H1 (cell line): ENCODE measurements around the gene PRKACA. TPM values are rescaled to one million over a fixed set of nuclear protein-coding genes. Genes with fewer than 3 reads are reported as not detected.

Experiments used
- CTCF ChIA-PET: fragments of 300-600 bp; sonication (Branson Sonifier 250); formaldehyde crosslinking; loops from one replicate; lab custom pipeline; 2021; ENCODE audit not compliant: partially characterized antibody; lab: Charles Lee
- POLR2A ChIA-PET: fragments of 300-600 bp; sonication (Branson Sonifier 250); formaldehyde crosslinking; loops from one replicate; lab custom pipeline; 2021; ENCODE audit warnings: inconsistent platforms; ENCODE audit not compliant: partially characterized antibody; lab: Charles Lee
- DNase-seq, 2 experiments: peaks; one replicate each; pipeline versions ENCODE4 v3.0.0 to v3.0.0-alpha.2; 2010 to 2022; ENCODE audit warnings: low spot score in 2 of 2, low read depth in 1 of 2, mixed read lengths in 1 of 2
- FAIRE-seq: peaks from 2 replicates; lab custom pipeline; 2011; peaks lifted over from hg19 to GRCh38; lab: Jason Lieb, UNC
- H2AFZ ChIP-seq: 2 replicates; pipeline ENCODE4 v1.8.1; 2012; ENCODE audit warnings: low read length, inconsistent platforms
- H2AK5ac ChIP-seq: 2 replicates; pipeline ENCODE4 v1.6.1; 2013; ENCODE audit warnings: low read depth, low read length
- H2BK120ac ChIP-seq: replicated peaks from 2 replicates; pipeline ENCODE3; 2013; ENCODE audit warnings: low read depth, low read length, inconsistent platforms
- H2BK12ac ChIP-seq: 2 replicates; pipeline ENCODE4 v1.6.1; 2013; ENCODE audit warnings: low read depth, low read length
- H2BK15ac ChIP-seq: 2 replicates; pipeline ENCODE4 v1.6.1; 2013; ENCODE audit warnings: low read length
- H2BK20ac ChIP-seq: 2 replicates; pipeline ENCODE4 v1.6.1; 2013; ENCODE audit warnings: low read length
- H2BK5ac ChIP-seq: 2 replicates; pipeline ENCODE4 v1.6.1; 2013; ENCODE audit warnings: low read depth, low read length
- H3K14ac ChIP-seq: 2 replicates; pipeline ENCODE4 v1.6.1; 2013; ENCODE audit warnings: inconsistent platforms; ENCODE audit not compliant: insufficient read length
- H3K18ac ChIP-seq: 2 replicates; pipeline ENCODE4 v1.6.1; 2013; ENCODE audit warnings: low read length; ENCODE audit errors: extremely low read depth
- H3K23ac ChIP-seq: 2 replicates; pipeline ENCODE4 v1.6.1; 2013; ENCODE audit warnings: inconsistent platforms; ENCODE audit not compliant: insufficient read length
- H3K23me2 ChIP-seq: 2 replicates; pipeline ENCODE4 v1.6.1; 2013; ENCODE audit warnings: low read depth, low read length
- H3K27ac ChIP-seq: 2 replicates; pipeline ENCODE4 v1.6.1; 2011; ENCODE audit warnings: low read depth, low read length, inconsistent platforms
- H3K27me3 ChIP-seq, 4 experiments: replicated peaks in 1 of 4; 1 replicate in 1 of 4; 2 replicates in 3 of 4; pipeline versions ENCODE4 v1.6.1 to v1.8.1; 2011 to 2013; ENCODE audit warnings: low read length in 3 of 4, mild to moderate bottlenecking in 3 of 4, inconsistent platforms in 2 of 4, mixed read lengths in 2 of 4, moderate library complexity in 1 of 4; ENCODE audit not compliant: control insufficient read depth in 3 of 4, insufficient read depth in 3 of 4; ENCODE audit errors: extremely low read depth in 1 of 4
- H3K36me3 ChIP-seq, 4 experiments: 2 replicates each; pipeline versions ENCODE4 v1.6.1 to v1.8.1; 2011 to 2013; ENCODE audit warnings: mild to moderate bottlenecking in 4 of 4, low read length in 3 of 4, moderate library complexity in 2 of 4, control low read depth in 1 of 4, inconsistent platforms in 1 of 4; ENCODE audit not compliant: insufficient read depth in 4 of 4, control insufficient read depth in 2 of 4
- H3K4ac ChIP-seq: replicated peaks from 2 replicates; pipeline ENCODE3; 2013; ENCODE audit warnings: low read length, low read depth, mixed read lengths, inconsistent platforms; ENCODE audit not compliant: insufficient read length
- H3K4me1 ChIP-seq, 4 experiments: replicated peaks in 1 of 4; 1 replicate in 1 of 4; 2 replicates in 3 of 4; pipeline versions ENCODE4 v1.6.1 to v1.8.1; 2011 to 2013; ENCODE audit warnings: low read length in 3 of 4, inconsistent platforms in 2 of 4, mixed read lengths in 1 of 4; ENCODE audit not compliant: insufficient read depth in 4 of 4, control insufficient read depth in 3 of 4
- H3K4me2 ChIP-seq, 2 experiments: 2 replicates each; pipeline versions ENCODE4 v1.6.1 to v1.8.1; 2011 to 2013; ENCODE audit warnings: low read depth in 2 of 2, low read length in 2 of 2, control low read depth in 1 of 2, inconsistent platforms in 1 of 2, mild to moderate bottlenecking in 1 of 2; ENCODE audit not compliant: insufficient read depth in 1 of 2
- H3K4me3 ChIP-seq, 4 experiments: fragments of 200-600, 300-600 bp in 1 of 4; sonication (generic), shearing (Covaris generic), sonication (Bioruptor Twin) in 1 of 4; 2 replicates each; pipeline versions ENCODE4 v1.5.1 to v1.8.1; 2011 to 2016; ENCODE audit warnings: low read length in 4 of 4, low read depth in 3 of 4, control low read depth in 2 of 4, inconsistent platforms in 2 of 4, mild to moderate bottlenecking in 2 of 4, mixed read lengths in 1 of 4, moderate library complexity in 1 of 4; ENCODE audit not compliant: insufficient read depth in 2 of 4; ENCODE audit errors: extremely low read depth in 1 of 4
- H3K56ac ChIP-seq: replicated peaks from 2 replicates; pipeline ENCODE3; 2013; ENCODE audit warnings: low read depth, mild to moderate bottlenecking, mixed read lengths, low read length, inconsistent platforms; ENCODE audit not compliant: insufficient read length
- H3K79me1 ChIP-seq: 2 replicates; pipeline ENCODE4 v1.6.1; 2013; ENCODE audit warnings: low read depth, low read length, control low read depth
- H3K79me2 ChIP-seq, 2 experiments: 2 replicates each; pipeline versions ENCODE4 v1.6.1 to v1.8.1; 2012 to 2013; ENCODE audit warnings: low read length in 2 of 2, mild to moderate bottlenecking in 2 of 2, inconsistent platforms in 1 of 2; ENCODE audit not compliant: insufficient read depth in 2 of 2, control insufficient read depth in 1 of 2
- H3K9ac ChIP-seq, 4 experiments: replicated peaks in 1 of 4; 1 replicate in 1 of 4; 2 replicates in 3 of 4; pipeline versions ENCODE4 v1.6.1 to v1.8.1; 2011 to 2013; ENCODE audit warnings: low read depth in 3 of 4, low read length in 3 of 4, control low read depth in 2 of 4, mild to moderate bottlenecking in 2 of 4, moderate library complexity in 2 of 4, inconsistent platforms in 1 of 4; ENCODE audit errors: extremely low read depth in 1 of 4
- H3K9me3 ChIP-seq, 2 experiments: 2 replicates each; pipeline versions ENCODE4 v1.6.1 to v1.8.1; 2012 to 2013; ENCODE audit warnings: mild to moderate bottlenecking in 2 of 2, moderate library complexity in 2 of 2, control low read depth in 1 of 2, inconsistent platforms in 1 of 2, low read depth in 1 of 2, low read length in 1 of 2, mixed read lengths in 1 of 2; ENCODE audit not compliant: insufficient read depth in 2 of 2
- H4K20me1 ChIP-seq, 2 experiments: replicated peaks in 1 of 2; 2 replicates each; pipeline versions ENCODE3 to v1.8.1; 2011 to 2013; ENCODE audit warnings: inconsistent platforms in 2 of 2, low read length in 2 of 2, mild to moderate bottlenecking in 1 of 2; ENCODE audit not compliant: insufficient read depth in 2 of 2, control insufficient read depth in 1 of 2
- H4K5ac ChIP-seq: 2 replicates; pipeline ENCODE4 v1.6.1; 2013; ENCODE audit warnings: low read length, low read depth, mixed read lengths, inconsistent platforms; ENCODE audit not compliant: insufficient read length
- H4K8ac ChIP-seq: 2 replicates; pipeline ENCODE4 v1.8.0; 2013; ENCODE audit warnings: mild to moderate bottlenecking, moderate library complexity, low read length, inconsistent platforms; ENCODE audit not compliant: insufficient read depth; ENCODE audit errors: extremely low read depth
- H4K91ac ChIP-seq: replicated peaks from 2 replicates; pipeline ENCODE3; 2013; ENCODE audit warnings: low read length, mixed read lengths, inconsistent platforms; ENCODE audit not compliant: insufficient read length
- ASH2L ChIP-seq: fragments of 200-600, 300-600 bp; sonication (generic); IDR thresholded peaks from one replicate; pipeline ENCODE4 v1.7.1; 2017; ENCODE audit warnings: low read length
- CHD2 ChIP-seq: IDR thresholded peaks from 2 replicates; pipeline ENCODE4 v1.6.1; 2012; ENCODE audit warnings: low read length, improper control_type of control experiment
- HDAC2 ChIP-seq, 2 experiments: fragments of 300-600 bp in 1 of 2; sonication (generic) in 1 of 2; IDR thresholded peaks; 2 replicates each; pipeline ENCODE4 v1.6.1; 2011 to 2012; ENCODE audit warnings: low read depth in 2 of 2, low read length in 2 of 2, mild to moderate bottlenecking in 2 of 2, moderate library complexity in 2 of 2, borderline replicate concordance in 1 of 2, inconsistent platforms in 1 of 2
- KDM1A ChIP-seq: fragments of 200-600, 300-600 bp; sonication (generic); IDR thresholded peaks from 2 replicates; pipeline ENCODE4 v1.7.1; 2016; ENCODE audit warnings: mild to moderate bottlenecking, low read length, borderline replicate concordance
- POLR2A ChIP-seq, 2 experiments: IDR thresholded peaks; 1 replicate in 1 of 2; 2 replicates in 1 of 2; pipeline ENCODE4 v1.6.1; 2011; ENCODE audit warnings: low read depth in 2 of 2, low read length in 2 of 2, mild to moderate bottlenecking in 2 of 2; ENCODE audit errors: control extremely low read depth in 1 of 2
- RBBP5 ChIP-seq: IDR thresholded peaks from 2 replicates; pipeline ENCODE4 v1.7.1; 2012; ENCODE audit warnings: low read depth, mild to moderate bottlenecking, inconsistent platforms, low read length, moderate library complexity, borderline replicate concordance
- SIX5 ChIP-seq: IDR thresholded peaks from 2 replicates; pipeline ENCODE4 v1.6.1; 2011; ENCODE audit warnings: mild to moderate bottlenecking, low read depth, low read length
- SP2 ChIP-seq: IDR thresholded peaks from 2 replicates; pipeline ENCODE4 v1.6.1; 2012; ENCODE audit warnings: mild to moderate bottlenecking, low read length, inconsistent platforms
- TBP ChIP-seq: IDR thresholded peaks from 2 replicates; pipeline ENCODE4 v1.6.1; 2011; ENCODE audit warnings: low read depth, low read length, improper control_type of control experiment
- USF2 ChIP-seq: IDR thresholded peaks from 2 replicates; pipeline ENCODE4 v1.6.1; 2011; ENCODE audit warnings: low read length, improper control_type of control experiment
- WGBS, 2 experiments: shearing (Covaris generic) in 1 of 2; methylation state at CpG; one replicate each; pipeline versions ENCODE4 v1.1.6 to v1.1.7; 2013 to 2015; ENCODE audit warnings: low lambda C conversion rate in 2 of 2, mixed read lengths in 2 of 2, inconsistent platforms in 1 of 2, low coverage in 1 of 2, missing lambda C conversion rate in 1 of 2; ENCODE audit not compliant: insufficient replicate concordance in 2 of 2, insufficient coverage in 1 of 2, insufficient read length in 1 of 2; ENCODE audit errors: extremely low coverage in 1 of 2, missing lambda C conversion rate in 1 of 2; 5-methylcytosine and 5-hydroxymethylcytosine counted together
- polyA plus RNA-seq, 7 experiments: library from polyadenylated mRNA; depleted of rRNA in 3 of 7; stranded (reverse) in 5 of 7; unstranded in 2 of 7; fragments of >200 nt in 5 of 7; fragments of 200-250 nt in 2 of 7; gene quantifications; 1 replicate in 5 of 7; 2 replicates in 1 of 7; 4 replicates in 1 of 7; pipeline versions ENCODE4 v1.2.1 to v1.2.3, GENCODE V29; 2011 to 2013; ENCODE audit warnings: missing spikeins in 2 of 7, mixed read lengths in 2 of 7
- total RNA-seq: library from RNA; stranded (reverse); fragmentation: NEBNext Ultra II Directional; extraction: Animal tissue kit (Norgen Biotek cat#: 25700); gene quantifications from 2 replicates; pipeline ENCODE4 v1.2.1, GENCODE V29; 2021

The PRKACA gene
- total and polyA plus RNA-seq, 2 of the 8 experiments (the other 6 are each of a cell fraction or from before 2014, with no cell fraction given) = 14.2 to 48.2 TPM

DNA sequence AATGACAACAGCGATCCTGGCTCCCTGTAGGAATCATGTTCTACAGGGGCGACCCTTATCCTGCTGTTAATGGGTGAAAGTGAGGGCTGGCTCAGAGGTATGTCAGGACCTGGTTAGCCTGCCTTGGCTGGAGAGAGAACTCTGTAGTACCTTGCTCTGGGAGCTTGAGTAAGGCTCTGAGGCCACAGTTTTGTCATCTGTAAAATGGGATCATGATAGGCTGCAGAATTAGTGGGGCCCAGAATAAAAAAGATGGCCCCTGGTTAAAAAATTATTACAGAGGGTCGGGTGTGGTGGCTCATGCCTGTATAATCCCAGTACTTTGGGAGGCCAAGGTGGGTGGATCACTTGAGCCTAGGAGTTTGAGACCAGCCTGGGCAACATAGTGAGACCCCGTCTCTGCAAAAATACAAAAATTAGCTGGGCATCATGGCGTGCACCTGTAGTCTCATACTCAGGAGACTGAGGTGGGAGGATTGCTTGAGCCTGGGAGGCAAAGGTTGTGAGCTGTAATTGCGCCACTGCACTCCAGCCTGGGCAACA, 16.5 kb downstream of the PRKACA start:
- H3K79me1 ChIP-seq = no peaks in the 10 kb centered on the region
- TF ChIP-seq HDAC2 (IDR thresholded peaks at IDR 0.05; ENCODE audit: borderline replicate concordance in 1 of 2, low read depth in 2 of 2, low read length in 2 of 2) = no peak
- no peak for TF ChIP-seq USF2
- TF ChIP-seq TBP = no peak
- TF ChIP-seq SIX5 = no peak
- no peak for TF ChIP-seq CHD2
- no peak for TF ChIP-seq SP2
- no peak for TF ChIP-seq RBBP5
- no peak for TF ChIP-seq KDM1A
- TF ChIP-seq ASH2L = no peak
- no peak for TF ChIP-seq POLR2A (IDR thresholded peaks at IDR 0.05; ENCODE audit: control extremely low read depth in 1 of 2, low read depth in 2 of 2, low read length in 2 of 2)
- H3K23me2 ChIP-seq = no peaks in the 10 kb centered on the region
- H3K4ac ChIP-seq = no peak overlapping the region
- no peak overlapping the region for H2BK15ac ChIP-seq
- no peak overlapping the region for H3K23ac ChIP-seq
- H2BK120ac ChIP-seq = no peak overlapping the region
- no peak overlapping the region for H3K14ac ChIP-seq
- H3K4me1 ChIP-seq = no peaks in the 10 kb centered on the region
- H2BK12ac ChIP-seq = no peak overlapping the region
- WGBS, 2 experiments = 84% methylated on average over 6 of the region's 6 CpGs; no CpG with 5 or more reads in 1 of the 2 experiments
- DNase-seq = no peak
- H3K9me3 ChIP-seq = no peaks in the 10 kb centered on the region
- no peak overlapping the region for H3K56ac ChIP-seq
- no peak overlapping the region for H4K5ac ChIP-seq
- peaks cover 0 to 8% of the 10 kb centered on the region in 2 experiments for H4K20me1 ChIP-seq
- no peak overlapping the region for H3K18ac ChIP-seq
- no peak for FAIRE-seq
- H2AK5ac ChIP-seq = no peak overlapping the region
- H3K36me3 ChIP-seq = no peaks in the 10 kb centered on the region
- ChIA-PET POLR2A (interaction anchor here (1.5 kb wide), 1 partner anchor 10 kb away, joined by 6 read pairs; a partner anchor contains a TSS), CTCF (interaction anchor here (0.6 to 5.3 kb wide), 4 partner anchors 9 to 371 kb away, joined by 3 to 40 read pairs (median 5); a partner anchor contains a TSS)
- no peaks in the 10 kb centered on the region for H3K79me2 ChIP-seq
- H2BK20ac ChIP-seq = no peak overlapping the region
- no peak overlapping the region for H2BK5ac ChIP-seq
- H3K9ac ChIP-seq = no peak overlapping the region
- H4K8ac ChIP-seq = no peak overlapping the region
- H2AFZ ChIP-seq = no peak overlapping the region
- H3K4me2 ChIP-seq = no peak overlapping the region
- H3K27me3 ChIP-seq = no peaks in the 10 kb centered on the region
- no peak overlapping the region for H4K91ac ChIP-seq
- H3K4me3 ChIP-seq = no peak overlapping the region
- H3K27ac ChIP-seq = no peak overlapping the region
